ENCODE data around the gene RNF135.
"Not testable (repeated sequence)": the region's sequence is repeated elsewhere in the genome, so short reads cannot be mapped to it uniquely, and the experiment has no call there.

RNF135 gene

GRCh38 chr17:31004160-31004559 lies 33.3 kb downstream of the RNF135 start:
- no peak for DNase-seq

DNA sequence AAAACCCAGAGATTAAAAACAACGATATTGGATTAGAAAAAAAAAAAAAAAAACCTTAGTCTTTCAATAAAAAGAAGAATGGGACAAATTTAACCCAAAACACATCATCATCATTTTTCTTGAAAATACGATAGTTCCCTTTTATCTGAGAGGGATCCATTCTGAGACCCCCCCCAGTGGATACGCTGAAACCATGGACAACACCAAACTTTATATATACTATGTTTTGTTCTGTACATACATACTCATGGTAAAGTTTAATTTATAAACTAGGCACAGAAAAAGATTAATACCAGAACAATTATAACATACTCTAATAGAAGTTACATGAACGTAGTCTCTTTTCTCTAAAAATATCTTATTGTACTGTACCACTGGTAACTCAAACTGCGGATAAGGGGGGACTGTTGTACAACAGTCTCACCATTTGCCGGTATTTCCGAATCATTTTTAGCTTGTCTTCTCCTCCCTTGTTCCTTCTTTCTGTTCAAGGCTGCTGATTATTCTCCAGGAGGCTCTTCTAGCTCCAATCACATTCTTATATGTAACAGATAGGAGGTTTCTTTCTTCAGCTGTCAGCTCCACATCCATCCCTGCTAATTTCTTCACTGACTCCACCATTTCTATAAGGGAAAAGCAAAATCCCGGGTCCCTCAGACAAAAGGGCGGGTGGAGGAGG lies 37.0 kb downstream of the RNF135 start:
- DNase-seq, result no peak

DNA sequence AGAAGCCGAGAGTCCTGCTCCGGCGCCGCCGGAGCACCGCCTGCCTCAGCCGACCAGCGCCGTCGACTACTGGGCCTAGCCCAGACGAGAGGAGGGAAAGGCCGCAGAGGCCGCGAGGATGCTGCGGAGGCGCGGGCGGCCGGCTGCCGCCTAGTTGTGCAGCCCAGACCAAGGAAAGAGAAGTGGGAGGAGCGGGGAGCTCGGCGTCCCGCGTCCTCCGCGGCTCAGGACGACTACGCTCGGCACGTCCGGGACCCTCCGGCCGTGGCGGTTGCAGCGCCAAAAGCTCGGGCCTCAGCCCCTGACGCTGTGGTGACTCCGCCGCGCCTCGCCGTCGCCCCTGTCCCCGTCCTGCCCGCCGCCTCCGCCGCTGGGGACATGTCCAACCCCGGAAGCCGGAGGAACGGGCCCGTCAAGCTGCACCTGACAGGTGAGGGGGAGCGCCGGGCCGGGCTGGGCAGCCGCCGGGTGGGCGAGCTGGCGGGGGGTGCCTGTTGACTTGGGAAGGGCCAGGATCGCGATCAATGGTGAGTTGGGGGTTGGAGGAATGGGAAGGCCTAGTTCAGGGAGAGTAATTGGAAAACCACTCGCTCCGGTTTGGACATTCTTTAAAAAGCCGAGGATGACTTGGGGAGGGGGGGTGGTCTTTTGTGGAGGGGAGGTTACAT lies 37.7 kb downstream of the RNF135 start:
- peak; percentile 57 for DNase-seq

GRCh38 chr17:31009042-31009702 lies 38.3 kb downstream of the RNF135 start:
- DNase-seq, result peak; percentile 22

- not testable (repeated sequence) for DNase-seq
Measured at GRCh38 chr17:31010014-31010413, 39.2 kb downstream of the RNF135 start.

GRCh38 chr17:31013844-31014243 lies 43.0 kb downstream of the RNF135 start:
- no peak for DNase-seq

GRCh38 chr17:31015639-31016038 lies 44.8 kb downstream of the RNF135 start:
- no peak for DNase-seq

GRCh38 chr17:31019004-31019403 lies 48.2 kb downstream of the RNF135 start:
- no peak for DNase-seq

- DNase-seq, result not testable (repeated sequence)
Measured at GRCh38 chr17:31023171-31023570, 52.3 kb downstream of the RNF135 start.

DNA sequence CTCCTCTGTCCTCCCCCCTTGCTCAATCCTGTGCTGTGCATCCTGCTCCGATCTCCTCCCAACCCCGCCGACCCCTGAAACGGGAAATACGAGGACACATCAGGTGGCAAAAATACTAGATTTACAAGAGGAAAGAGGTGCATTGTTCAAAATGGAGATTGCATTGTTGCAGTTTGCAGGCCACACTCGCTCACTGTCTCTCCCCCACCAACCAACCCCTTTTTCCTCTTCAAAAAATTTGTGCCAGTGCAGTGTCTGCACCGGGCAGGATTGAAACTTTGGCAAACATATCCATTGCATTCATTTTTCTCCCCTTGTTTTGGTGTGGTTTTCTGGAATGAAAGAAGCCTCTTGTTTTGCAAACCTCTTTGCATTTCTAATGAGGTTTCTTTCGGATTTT lies 61.0 kb downstream of the RNF135 start:
- no peak for DNase-seq

GRCh38 chr17:31035611-31036010 lies 64.8 kb downstream of the RNF135 start:
- DNase-seq, result not testable (repeated sequence)

- not testable (repeated sequence) for DNase-seq
Measured at GRCh38 chr17:31040837-31041236, 70.0 kb downstream of the RNF135 start.

- DNase-seq, result not testable (repeated sequence)
Measured at GRCh38 chr17:31042378-31042777, 71.5 kb downstream of the RNF135 start.

- DNase-seq, result not testable (repeated sequence)
Measured at GRCh38 chr17:31046856-31047425, 76.1 kb downstream of the RNF135 start.

GRCh38 chr17:31048142-31048541 lies 77.3 kb downstream of the RNF135 start:
- DNase-seq, result no peak

- no peak for DNase-seq
Measured at GRCh38 chr17:31048780-31049179, 77.9 kb downstream of the RNF135 start.

All from activated CD4-positive, alpha-beta T cell treated with anti-CD3 and anti-CD28 coated beads, Interleukin-2, Interleukin-6, amounts not matched to agents 100 ng/mL and 50 ng/mL, durations not matched to agents 16 hours and 8 hours (primary cell).